Measurements from ENCODE around the gene GSTCD. TPM values are rescaled to one million over a fixed set of nuclear protein-coding genes. Genes with fewer than 3 reads are reported as not detected.
A peak's percentile ranks its signal among the peaks of the same experiment; 100 is the strongest.
"Not testable (repeated sequence)": the region's sequence is repeated elsewhere in the genome, so short reads cannot be mapped to it uniquely, and the experiment has no call there.

Gene GSTCD
- total RNA-seq, 1 donor from 2014 or later, result 17.1 TPM

- no peak for TF ChIP-seq CTCF (IDR thresholded peaks at IDR 0.05; ENCODE audit: insufficient read depth, low read length, severe bottlenecking)
- H3K36me3 ChIP-seq (ENCODE audit: control insufficient read depth, insufficient read depth, low read length), result peaks cover 6% of the 10 kb centered on the region
- H3K27me3 ChIP-seq (ENCODE audit: control insufficient read depth, insufficient read depth, low read length), result no peaks in the 10 kb centered on the region
- no peak for FAIRE-seq
- H3K4me3 ChIP-seq (ENCODE audit: low read depth, low read length), result no peak overlapping the region
- no peak for DNase-seq (ENCODE audit: low read depth)
Observed at GRCh38 chr4:105686571-105686970, 22.0 kb upstream of the GSTCD start.

GRCh38 chr4:105694812-105695211, 13.8 kb upstream of the GSTCD start:
- not testable (repeated sequence) for H3K4me3 ChIP-seq (ENCODE audit: low read depth, low read length); H3K27me3 ChIP-seq (ENCODE audit: control insufficient read depth, insufficient read depth, low read length); FAIRE-seq; DNase-seq (ENCODE audit: low read depth); H3K36me3 ChIP-seq (ENCODE audit: control insufficient read depth, insufficient read depth, low read length)

- H3K4me3 ChIP-seq (ENCODE audit: low read depth, low read length); H3K27me3 ChIP-seq (ENCODE audit: control insufficient read depth, insufficient read depth, low read length); FAIRE-seq; H3K36me3 ChIP-seq (ENCODE audit: control insufficient read depth, insufficient read depth, low read length); DNase-seq (ENCODE audit: low read depth): not testable (repeated sequence)
Observed at GRCh38 chr4:105695832-105696231, 12.8 kb upstream of the GSTCD start.

- DNase-seq (ENCODE audit: low read depth), result no peak
- H3K36me3 ChIP-seq (ENCODE audit: control insufficient read depth, insufficient read depth, low read length), result no peaks in the 10 kb centered on the region
- no peak overlapping the region for H3K4me3 ChIP-seq (ENCODE audit: low read depth, low read length)
- TF ChIP-seq CTCF (IDR thresholded peaks at IDR 0.05; ENCODE audit: insufficient read depth, low read length, severe bottlenecking), result no peak
- H3K27me3 ChIP-seq (ENCODE audit: control insufficient read depth, insufficient read depth, low read length), result no peaks in the 10 kb centered on the region
- FAIRE-seq, result no peak
Observed at GRCh38 chr4:105698607-105699006, 10.0 kb upstream of the GSTCD start.

- TF ChIP-seq CTCF (IDR thresholded peaks at IDR 0.05; ENCODE audit: insufficient read depth, low read length, severe bottlenecking), result no peak
- no peak for DNase-seq (ENCODE audit: low read depth)
- no peak for FAIRE-seq
- Histone ChIP-seq H3K36me3 (ENCODE audit: control insufficient read depth, insufficient read depth, low read length) (no peaks in the 10 kb centered on the region), H3K4me3 (ENCODE audit: low read depth, low read length) (peak overlapping the region; percentile 55), H3K27me3 (ENCODE audit: control insufficient read depth, insufficient read depth, low read length) (no peaks in the 10 kb centered on the region)
Observed at GRCh38 chr4:105707782-105708180, 803 bp upstream of the GSTCD start.

GRCh38 chr4:105709081-105709450, 482 bp downstream of the GSTCD start:
- Histone ChIP-seq H3K4me3 (ENCODE audit: low read depth, low read length) (peak overlapping the region; percentile 55), H3K36me3 (ENCODE audit: control insufficient read depth, insufficient read depth, low read length) (no peaks in the 10 kb centered on the region), H3K27me3 (ENCODE audit: control insufficient read depth, insufficient read depth, low read length) (no peaks in the 10 kb centered on the region)
- TF ChIP-seq CTCF (IDR thresholded peaks at IDR 0.05; ENCODE audit: insufficient read depth, low read length, severe bottlenecking), result no peak
- DNase-seq (ENCODE audit: low read depth) (peak; percentile 35), FAIRE-seq (no peak)

GRCh38 chr4:105710012-105710600, 1.5 kb downstream of the GSTCD start:
- TF ChIP-seq CTCF (IDR thresholded peaks at IDR 0.05; ENCODE audit: insufficient read depth, low read length, severe bottlenecking), result no peak
- no peaks in the 10 kb centered on the region for H3K27me3 ChIP-seq (ENCODE audit: control insufficient read depth, insufficient read depth, low read length)
- H3K4me3 ChIP-seq (ENCODE audit: low read depth, low read length), result no peak overlapping the region
- FAIRE-seq (no peak), DNase-seq (ENCODE audit: low read depth) (no peak)
- no peaks in the 10 kb centered on the region for H3K36me3 ChIP-seq (ENCODE audit: control insufficient read depth, insufficient read depth, low read length)

Data from bronchial epithelial cell (primary cell).